Caco-2 (cell line): Measurements from ENCODE around the gene ATL1. TPM values are rescaled to one million over a fixed set of nuclear protein-coding genes. Genes with fewer than 3 reads are reported as not detected.
A peak's percentile ranks its signal among the peaks of the same experiment; 100 is the strongest.

Experiments used
- BruUV-seq: library from RNA; stranded (reverse); fragments of 400-500 nt; replicated peaks from 2 replicates; lab custom pipeline; 2021; lab: Mats Ljungman, UMichigan
- CTCF ChIA-PET: fragments of 300-600 bp; sonication (Branson Sonifier 250); formaldehyde crosslinking; loops from one replicate; lab custom pipeline; 2022; ENCODE audit warnings: antibody characterized with exemption; lab: Charles Lee
- POLR2A ChIA-PET: fragments of 300-600 bp; sonication (Branson Sonifier 250); formaldehyde crosslinking; loops from one replicate; lab custom pipeline; 2022; ENCODE audit warnings: antibody characterized with exemption; lab: Charles Lee
- DNase-seq, 2 experiments: peaks; one replicate each; pipeline versions ENCODE4 v3.0.0 to v3.0.0-alpha.2; 2020 to 2022
- H3K27me3 ChIP-seq: replicated peaks from 2 replicates; pipeline ENCODE4 v1.6.0; 2011; ENCODE audit warnings: low read length; ENCODE audit not compliant: control insufficient read depth, insufficient read depth
- H3K36me3 ChIP-seq: 2 replicates; pipeline ENCODE4 v1.5.1; 2011; ENCODE audit warnings: low read length; ENCODE audit not compliant: control insufficient read depth, insufficient read depth
- H3K4me1 ChIP-seq: fragments of 250-450 bp; sonication (Bioruptor Pico); 2 replicates; pipeline ENCODE4 v1.5.1; 2020; ENCODE audit warnings: mild to moderate bottlenecking
- H3K4me3 ChIP-seq: 2 replicates; pipeline ENCODE4 v1.5.1; 2011; ENCODE audit warnings: low read depth, mild to moderate bottlenecking, control low read depth, low read length
- H3K9me3 ChIP-seq: fragments of 250-450 bp; sonication (Bioruptor Pico); 2 replicates; pipeline ENCODE4 v1.5.1; 2020; ENCODE audit warnings: mild to moderate bottlenecking, moderate library complexity
- H3K27ac Mint-ChIP-seq: one replicate; pipeline ENCODE4 v1.8.0; 2022; ENCODE audit warnings: mixed read lengths; ENCODE audit not compliant: unreplicated experiment
- H3K27me3 Mint-ChIP-seq: one replicate; pipeline ENCODE4 v1.8.0; 2022; ENCODE audit warnings: mixed read lengths; ENCODE audit not compliant: insufficient read depth, unreplicated experiment
- H3K36me3 Mint-ChIP-seq: one replicate; pipeline ENCODE4 v1.8.0; 2022; ENCODE audit warnings: mild to moderate bottlenecking, mixed read lengths; ENCODE audit not compliant: insufficient read depth, unreplicated experiment
- H3K4me1 Mint-ChIP-seq: one replicate; pipeline ENCODE4 v1.8.0; 2022; ENCODE audit warnings: low read depth, mixed read lengths; ENCODE audit not compliant: unreplicated experiment
- H3K4me3 Mint-ChIP-seq: one replicate; pipeline ENCODE4 v1.8.0; 2022; ENCODE audit warnings: mild to moderate bottlenecking, moderate library complexity, mixed read lengths; ENCODE audit not compliant: unreplicated experiment
- H3K9me3 Mint-ChIP-seq: one replicate; pipeline ENCODE4 v1.8.0; 2022; ENCODE audit warnings: mixed read lengths; ENCODE audit not compliant: unreplicated experiment
- intact Hi-C: fragments of 100-400 bp; cut with micrococcal nuclease; formaldehyde crosslinking; loops from one replicate; pipeline ENCODE4 v1.10.0; 2022; ENCODE audit not compliant: unreplicated experiment
- total RNA-seq: library from RNA; stranded (reverse); gene quantifications from 2 replicates; pipeline ENCODE4 v1.2.3, GENCODE V29; 2022
- TF ChIP-seq, protein P1 (sequence below), 2 experiments: fragments of 200-600 bp in 1 of 2; IDR thresholded peaks; 1 replicate in 1 of 2; 2 replicates in 1 of 2; pipeline versions ENCODE4 v1.5.1 to v1.8.0; 2011 to 2022; ENCODE audit warnings: antibody characterized with exemption in 1 of 2, control low read depth in 1 of 2, inconsistent platforms in 1 of 2, low read depth in 1 of 2, low read length in 1 of 2, mild to moderate bottlenecking in 1 of 2, moderate library complexity in 1 of 2; ENCODE audit not compliant: insufficient read depth in 1 of 2, severe bottlenecking in 1 of 2, unreplicated experiment in 1 of 2

ATL1 gene
- total RNA-seq, 1 experiment from 2014 or later = 1.1 TPM

DNA sequence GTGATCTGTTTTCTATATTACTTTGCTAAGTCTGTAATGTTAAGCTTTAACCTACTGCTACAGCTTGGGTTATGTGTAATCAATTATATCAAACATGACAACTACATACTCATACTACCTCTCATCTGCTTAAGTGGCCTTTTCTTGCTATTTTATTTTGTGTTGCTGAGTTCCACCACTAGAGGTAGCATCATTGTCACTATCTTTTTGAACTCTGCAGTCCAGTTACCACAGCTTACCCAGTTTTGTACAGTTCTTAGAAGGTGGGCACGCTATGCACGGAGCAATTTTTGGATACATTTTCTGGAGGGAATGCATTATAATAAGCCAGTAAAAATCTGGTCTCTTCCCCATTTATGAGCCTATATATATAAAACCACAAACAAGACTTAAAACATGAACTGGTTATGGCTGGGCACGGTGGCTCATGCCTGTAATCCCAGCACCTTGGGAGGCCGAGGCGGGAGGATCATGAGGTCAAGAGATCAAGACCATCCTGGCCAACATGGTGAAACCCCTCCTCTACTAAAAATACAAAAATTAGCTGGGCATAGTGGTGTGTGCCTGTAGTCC lies 59.7 kb downstream of the ATL1 start:
- ChIA-PET CTCF (interaction anchor here (0.7 to 2.1 kb wide), 5 partner anchors 60 to 307 kb away, joined by 3 to 12 read pairs (median 3); partner anchors contain the start of genes ATL1, DMAC2L and L2HGDH), POLR2A (no interaction called here)
- no TSS peak for BruUV-seq
- Mint-ChIP-seq H3K9me3 (no peaks in the 10 kb centered on the region), H3K27me3 (no peaks in the 10 kb centered on the region), H3K36me3 (no peaks in the 10 kb centered on the region), H3K4me3 (no peak overlapping the region), H3K4me1 (peaks cover 6% of the 10 kb centered on the region), H3K27ac (no peak overlapping the region)
- Histone ChIP-seq H3K4me3 (no peak overlapping the region), H3K4me1 (no peaks in the 10 kb centered on the region), H3K9me3 (no peaks in the 10 kb centered on the region), H3K36me3 (no peaks in the 10 kb centered on the region), H3K27me3 (no peaks in the 10 kb centered on the region)
- intact Hi-C loops = loop anchor here (1.0 to 2.0 kb wide), 3 partner anchors 69 to 154 kb away; no protein-coding TSS in a partner anchor
- TF ChIP-seq, protein P1, sequence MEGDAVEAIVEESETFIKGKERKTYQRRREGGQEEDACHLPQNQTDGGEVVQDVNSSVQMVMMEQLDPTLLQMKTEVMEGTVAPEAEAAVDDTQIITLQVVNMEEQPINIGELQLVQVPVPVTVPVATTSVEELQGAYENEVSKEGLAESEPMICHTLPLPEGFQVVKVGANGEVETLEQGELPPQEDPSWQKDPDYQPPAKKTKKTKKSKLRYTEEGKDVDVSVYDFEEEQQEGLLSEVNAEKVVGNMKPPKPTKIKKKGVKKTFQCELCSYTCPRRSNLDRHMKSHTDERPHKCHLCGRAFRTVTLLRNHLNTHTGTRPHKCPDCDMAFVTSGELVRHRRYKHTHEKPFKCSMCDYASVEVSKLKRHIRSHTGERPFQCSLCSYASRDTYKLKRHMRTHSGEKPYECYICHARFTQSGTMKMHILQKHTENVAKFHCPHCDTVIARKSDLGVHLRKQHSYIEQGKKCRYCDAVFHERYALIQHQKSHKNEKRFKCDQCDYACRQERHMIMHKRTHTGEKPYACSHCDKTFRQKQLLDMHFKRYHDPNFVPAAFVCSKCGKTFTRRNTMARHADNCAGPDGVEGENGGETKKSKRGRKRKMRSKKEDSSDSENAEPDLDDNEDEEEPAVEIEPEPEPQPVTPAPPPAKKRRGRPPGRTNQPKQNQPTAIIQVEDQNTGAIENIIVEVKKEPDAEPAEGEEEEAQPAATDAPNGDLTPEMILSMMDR (IDR thresholded peaks at IDR 0.05; ENCODE audit: insufficient read depth in 1 of 2, low read depth in 1 of 2, low read length in 1 of 2, severe bottlenecking in 1 of 2, unreplicated experiment in 1 of 2) = peak; percentile 65 to 66
- peak in 1 of 2 experiments; percentile 25 for DNase-seq

DNA sequence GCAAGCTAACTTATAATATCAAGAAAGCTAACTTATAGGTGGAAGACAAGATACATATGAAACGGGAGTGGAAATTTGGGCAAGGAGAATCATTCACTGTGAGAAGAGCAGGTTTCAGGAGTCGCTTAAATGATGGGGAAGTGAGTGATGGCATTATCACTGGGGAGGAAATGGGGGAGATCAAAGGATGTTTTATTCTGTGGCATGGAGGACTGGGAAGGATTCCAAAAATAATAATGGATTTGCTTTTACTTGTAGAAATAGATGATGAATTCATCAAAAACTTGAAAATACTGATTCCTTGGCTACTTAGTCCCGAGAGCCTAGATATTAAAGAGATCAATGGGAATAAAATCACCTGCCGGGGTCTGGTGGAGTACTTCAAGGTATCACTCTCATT lies 60.4 kb downstream of the ATL1 start:
- Mint-ChIP-seq H3K36me3 (no peaks in the 10 kb centered on the region), H3K27me3 (no peaks in the 10 kb centered on the region), H3K4me3 (no peak overlapping the region), H3K9me3 (no peaks in the 10 kb centered on the region), H3K27ac (no peak overlapping the region), H3K4me1 (peaks cover 6% of the 10 kb centered on the region)
- Histone ChIP-seq H3K4me3 (no peak overlapping the region), H3K36me3 (no peaks in the 10 kb centered on the region), H3K9me3 (no peaks in the 10 kb centered on the region), H3K27me3 (no peaks in the 10 kb centered on the region), H3K4me1 (no peaks in the 10 kb centered on the region)
- BruUV-seq = no TSS peak
- intact Hi-C loops = no loop called here
- TF ChIP-seq, protein P1 (IDR thresholded peaks at IDR 0.05; ENCODE audit: insufficient read depth in 1 of 2, low read depth in 1 of 2, low read length in 1 of 2, severe bottlenecking in 1 of 2, unreplicated experiment in 1 of 2) = no peak
- ChIA-PET CTCF (interaction anchor here (0.8 to 2.1 kb wide), 4 partner anchors 46 to 153 kb away, joined by 3 to 12 read pairs (median 3); partner anchors contain the start of gene ATL1), POLR2A (no interaction called here)
- DNase-seq = no peak

DNA sequence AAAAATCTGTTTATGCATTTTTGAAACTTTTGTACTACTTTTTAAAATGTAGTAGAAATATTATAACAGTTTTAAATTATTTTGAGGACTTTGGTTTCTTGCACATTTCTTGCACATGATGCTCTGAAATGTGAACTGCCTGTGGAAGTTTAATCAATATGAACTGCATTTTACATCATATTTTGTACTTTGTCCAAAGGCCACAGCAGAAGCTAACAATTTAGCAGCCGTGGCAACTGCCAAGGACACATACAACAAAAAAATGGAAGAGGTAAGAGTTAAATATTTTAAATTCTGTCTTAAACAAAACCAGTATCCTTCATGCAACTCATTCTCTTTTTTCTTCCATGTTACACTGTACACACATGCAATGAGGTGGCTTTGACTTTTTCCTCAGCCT lies 63.0 kb downstream of the ATL1 start:
- Histone ChIP-seq H3K4me3 (no peak overlapping the region), H3K27me3 (no peaks in the 10 kb centered on the region), H3K9me3 (no peaks in the 10 kb centered on the region), H3K4me1 (no peaks in the 10 kb centered on the region), H3K36me3 (no peaks in the 10 kb centered on the region)
- no peaks in the 10 kb centered on the region for H3K9me3 Mint-ChIP-seq
- H3K4me1 Mint-ChIP-seq = peaks cover 6% of the 10 kb centered on the region
- no peak overlapping the region for H3K27ac Mint-ChIP-seq
- TF ChIP-seq, protein P1 (IDR thresholded peaks at IDR 0.05; ENCODE audit: insufficient read depth in 1 of 2, low read depth in 1 of 2, low read length in 1 of 2, severe bottlenecking in 1 of 2, unreplicated experiment in 1 of 2) = no peak
- no peak for DNase-seq
- no TSS peak for BruUV-seq
- no peaks in the 10 kb centered on the region for H3K36me3 Mint-ChIP-seq
- CTCF ChIA-PET = no interaction called here
- no peaks in the 10 kb centered on the region for H3K27me3 Mint-ChIP-seq
- intact Hi-C loops = no loop called here
- POLR2A ChIA-PET = no interaction called here
- H3K4me3 Mint-ChIP-seq = no peak overlapping the region
